ENCODE data around the gene MSMO1.
A peak's percentile ranks its signal among the peaks of the same experiment; 100 is the strongest.
"Not testable (repeated sequence)": the region's sequence is repeated elsewhere in the genome, so short reads cannot be mapped to it uniquely, and the experiment has no call there.

Gene MSMO1

GRCh38 chr4:165327211-165328100, at the start of gene MSMO1:
Gene MSMO1, plus strand, starts transcription at chr4:165327669. Its CDS starts 5,702 bp downstream, at chr4:165333371.
- peak; percentile 98 for DNase-seq

- not testable (repeated sequence) for DNase-seq
Observed at GRCh38 chr4:165279531-165279930, 47.9 kb upstream of the MSMO1 start.

- DNase-seq = not testable (repeated sequence)
Observed at GRCh38 chr4:165284697-165285096, 42.8 kb upstream of the MSMO1 start.

GRCh38 chr4:165286619-165287340, 40.7 kb upstream of the MSMO1 start:
- DNase-seq = not testable (repeated sequence)

DNA sequence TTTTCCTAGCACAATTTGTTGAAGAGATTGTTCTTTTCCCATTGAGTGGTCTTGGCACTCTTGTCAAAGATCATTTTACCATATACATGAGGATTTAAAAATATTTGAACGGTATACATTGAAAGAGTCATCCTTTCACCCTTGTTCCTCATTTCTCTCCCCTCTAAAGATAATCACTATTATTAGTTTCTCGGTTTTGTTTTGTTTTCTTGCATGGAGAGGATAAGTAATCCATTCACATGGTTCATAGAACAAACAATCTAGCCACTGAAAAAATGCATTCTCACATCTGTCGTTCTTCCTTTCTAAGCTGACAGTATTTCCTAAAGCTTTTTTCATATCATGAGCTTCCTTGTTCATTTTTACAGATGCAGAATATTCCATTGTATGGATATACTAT, 39.2 kb upstream of the MSMO1 start:
- DNase-seq = no peak

DNA sequence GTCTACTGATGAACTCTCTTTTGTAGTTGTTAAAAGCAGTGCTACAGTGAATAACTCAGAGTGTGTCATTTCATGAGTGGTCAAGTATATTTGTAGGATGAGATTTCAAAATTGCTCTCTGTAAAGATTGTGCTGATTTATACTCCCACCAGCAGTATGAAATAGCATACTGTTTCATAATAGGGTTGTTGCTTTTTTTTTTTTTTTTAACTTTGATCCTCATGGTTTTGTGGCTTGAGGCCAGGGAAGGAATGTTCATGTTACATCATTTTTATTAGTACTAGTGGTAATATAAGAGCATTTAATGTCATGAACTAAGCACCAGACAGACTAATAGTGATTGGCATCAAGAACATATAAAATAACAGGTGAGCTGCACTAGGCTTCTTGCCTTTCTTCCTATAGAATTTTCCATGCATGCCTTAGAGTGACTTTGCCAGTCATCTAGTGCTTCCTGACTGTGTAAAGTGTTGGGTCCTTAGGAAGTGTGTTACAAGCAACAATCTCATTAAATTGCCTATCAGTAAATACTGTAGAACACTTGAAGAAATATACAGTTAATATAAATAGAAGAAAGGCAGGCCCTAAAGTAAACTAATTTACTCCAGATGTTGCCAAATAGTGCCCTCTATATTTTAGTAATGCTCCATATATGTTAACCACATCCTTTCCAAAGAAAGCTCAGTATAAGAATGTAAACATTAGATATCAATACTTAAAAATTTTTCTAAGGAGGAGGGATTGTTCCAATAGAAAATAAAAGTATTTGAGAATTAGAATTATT, 38.6 kb upstream of the MSMO1 start:
- DNase-seq = no peak

- DNase-seq = no peak
Observed at GRCh38 chr4:165289423-165289785, 38.1 kb upstream of the MSMO1 start.

GRCh38 chr4:165293061-165293460, 34.4 kb upstream of the MSMO1 start:
- DNase-seq = no peak

- no peak for DNase-seq
Observed at GRCh38 chr4:165293927-165294649, 33.4 kb upstream of the MSMO1 start.

GRCh38 chr4:165294907-165295306, 32.6 kb upstream of the MSMO1 start:
- no peak for DNase-seq

- no peak for DNase-seq
Observed at GRCh38 chr4:165297626-165298025, 29.8 kb upstream of the MSMO1 start.

- DNase-seq = no peak
Observed at GRCh38 chr4:165299399-165300060, 27.9 kb upstream of the MSMO1 start.

- no peak for DNase-seq
Observed at GRCh38 chr4:165301833-165302232, 25.6 kb upstream of the MSMO1 start.

- DNase-seq = no peak
Observed at GRCh38 chr4:165302658-165303057, 24.8 kb upstream of the MSMO1 start.

DNA sequence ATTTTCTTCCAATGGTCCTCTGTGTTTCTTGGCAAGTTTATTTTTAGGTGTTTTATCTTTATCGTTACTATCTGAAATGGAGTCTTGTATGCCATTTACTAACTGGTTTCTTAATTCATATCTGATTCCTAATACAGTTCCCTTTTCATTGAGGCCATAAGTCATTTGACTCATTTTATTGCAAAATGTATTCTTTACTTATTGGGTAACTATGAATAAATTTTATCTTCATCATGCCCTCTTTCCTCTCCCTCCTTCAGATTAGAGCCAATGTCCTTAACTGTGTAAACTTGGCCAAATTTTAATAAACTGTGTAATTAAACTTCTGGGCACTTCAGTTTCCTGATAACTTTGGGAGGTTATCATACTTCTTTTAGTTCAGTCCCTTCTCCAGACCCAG, 19.3 kb upstream of the MSMO1 start:
- no peak for DNase-seq

GRCh38 chr4:165308606-165309005, 18.9 kb upstream of the MSMO1 start:
- no peak for DNase-seq

GRCh38 chr4:165309456-165309855, 18.0 kb upstream of the MSMO1 start:
- no peak for DNase-seq

GRCh38 chr4:165312506-165312905, 15.0 kb upstream of the MSMO1 start:
- no peak for DNase-seq

DNA sequence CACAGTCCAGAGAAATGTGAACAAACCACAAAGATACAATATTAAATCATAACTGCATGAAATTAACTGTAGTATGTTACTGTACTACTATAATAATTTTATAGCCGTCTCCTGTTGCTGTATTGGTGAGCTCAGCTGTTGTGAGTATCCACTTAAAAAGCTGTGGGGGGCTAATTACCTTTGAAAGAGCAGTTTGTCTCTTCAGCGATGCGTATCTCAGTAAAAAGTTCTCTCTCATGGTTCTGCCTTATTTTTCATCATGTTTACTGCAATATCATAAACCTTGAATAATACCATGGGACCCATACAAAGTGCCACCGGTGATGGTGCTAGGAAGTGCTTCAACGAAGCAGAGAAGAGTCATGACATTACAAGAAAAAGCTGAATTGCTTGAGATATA, 8.4 kb upstream of the MSMO1 start:
- DNase-seq = no peak

DNA sequence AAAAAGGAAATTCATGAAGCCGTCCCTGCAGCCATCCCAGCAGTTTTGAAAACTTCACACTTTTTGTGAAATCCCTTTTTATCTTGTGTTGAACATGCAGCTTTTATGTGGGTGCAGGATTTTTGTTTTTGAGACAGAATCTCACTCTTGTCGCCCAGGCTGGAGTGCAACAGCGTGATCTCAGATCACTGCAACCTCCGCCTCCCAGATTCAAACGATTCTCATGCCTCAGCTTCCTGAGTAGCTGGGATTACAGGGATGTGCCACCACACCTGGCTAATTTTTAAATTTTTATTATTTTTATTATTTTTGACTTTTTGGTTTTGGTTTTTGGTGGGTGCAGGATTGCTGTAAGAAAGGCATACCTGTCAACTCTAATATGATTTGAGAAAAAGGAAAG, 8.0 kb upstream of the MSMO1 start:
- no peak for DNase-seq

GRCh38 chr4:165324236-165324917, 3.1 kb upstream of the MSMO1 start:
- no peak for DNase-seq

GRCh38 chr4:165324918-165325304, 2.6 kb upstream of the MSMO1 start:
- no peak for DNase-seq

Data from activated effector memory CD4-positive, alpha-beta T cell treated with Interleukin-2 at 50 U/mL for 16 hours (primary cell).